ENCODE results near the gene SREBF2. TPM values are rescaled to one million over a fixed set of nuclear protein-coding genes. Genes with fewer than 3 reads are reported as not detected.

The SREBF2 gene
- total and polyA plus RNA-seq, 2 of the 8 experiments (the other 6 are each of a cell fraction or from before 2014, with no cell fraction given), result 125 to 144 TPM

DNA sequence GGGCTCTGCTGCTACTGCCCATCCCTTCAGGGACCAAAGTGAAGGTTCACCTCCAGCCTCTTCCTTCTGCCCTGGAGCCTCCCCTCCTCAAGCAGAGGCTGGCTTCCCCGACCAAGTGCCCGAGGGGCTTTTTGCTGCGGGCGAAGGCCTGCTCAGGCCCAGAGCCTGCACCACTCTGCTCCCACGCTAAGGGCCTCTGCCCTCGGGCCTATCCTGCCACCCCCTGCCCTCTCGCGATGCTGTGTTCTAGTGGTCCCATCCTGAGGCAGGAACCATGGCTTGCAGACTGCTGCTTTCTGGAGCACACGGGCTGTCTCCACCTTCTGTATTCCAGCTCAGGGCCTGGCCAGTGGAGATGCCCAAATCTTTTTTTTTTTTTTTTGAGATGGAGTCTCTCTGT is 102.6 kb downstream of the SREBF2 start:
- 91% methylated on average over 9 of the region's 9 CpGs; no CpG with 5 or more reads in 1 of the 2 experiments for WGBS, 2 experiments (ENCODE audit: extremely low coverage in 1 of 2, insufficient coverage in 1 of 2, insufficient read length in 1 of 2, insufficient replicate concordance in 2 of 2, low coverage in 1 of 2, low lambda C conversion rate in 2 of 2, missing lambda C conversion rate in 1 of 2)
- CTCF ChIA-PET (ENCODE audit: partially characterized antibody), result interaction anchor here (0.7 to 6.3 kb wide), 5 partner anchors 9 to 552 kb away, joined by 3 to 77 read pairs (median 3); partner anchors contain the start of gene TNFRSF13C
- no peak for TF ChIP-seq SP1 (IDR thresholded peaks at IDR 0.05; ENCODE audit: low read depth, low read length)
- TF ChIP-seq TCF12 (IDR thresholded peaks at IDR 0.05; ENCODE audit: low read depth, low read length), result no peak
- TF ChIP-seq CTBP2 (IDR thresholded peaks at IDR 0.05; ENCODE audit: borderline replicate concordance, insufficient read depth, insufficient read length, low read length), result no peak
- TF ChIP-seq YY1 (IDR thresholded peaks at IDR 0.05; ENCODE audit: low read depth, low read length), result no peak
- no peak for TF ChIP-seq KDM4A (IDR thresholded peaks at IDR 0.05; ENCODE audit: low read depth, low read length, severe bottlenecking)
- no peak for TF ChIP-seq EGR1 (IDR thresholded peaks at IDR 0.05; ENCODE audit: borderline replicate concordance, low read depth, low read length)
- no peak for TF ChIP-seq KDM5A (IDR thresholded peaks at IDR 0.05; ENCODE audit: low read length)
- no peak for TF ChIP-seq JUN (IDR thresholded peaks at IDR 0.05; ENCODE audit: low read depth, low read length)
- TF ChIP-seq SIRT6 (IDR thresholded peaks at IDR 0.05; ENCODE audit: low read length), result no peak
- no peak for TF ChIP-seq NRF1 (IDR thresholded peaks at IDR 0.05; ENCODE audit: low read depth, low read length)
- TF ChIP-seq POU5F1 (IDR thresholded peaks at IDR 0.05; ENCODE audit: low read depth, low read length), result no peak
- TF ChIP-seq RBBP5 (IDR thresholded peaks at IDR 0.05; ENCODE audit: borderline replicate concordance, low read depth, low read length), result no peak
- TF ChIP-seq, protein P1, sequence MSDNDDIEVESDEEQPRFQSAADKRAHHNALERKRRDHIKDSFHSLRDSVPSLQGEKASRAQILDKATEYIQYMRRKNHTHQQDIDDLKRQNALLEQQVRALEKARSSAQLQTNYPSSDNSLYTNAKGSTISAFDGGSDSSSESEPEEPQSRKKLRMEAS (IDR thresholded peaks at IDR 0.05), result no peak
- TF ChIP-seq NANOG (IDR thresholded peaks at IDR 0.05; ENCODE audit: insufficient read depth, low read depth, low read length, poor library complexity, severe bottlenecking), result no peak
- TF ChIP-seq GTF2F1 (IDR thresholded peaks at IDR 0.05; ENCODE audit: borderline replicate concordance, low read depth, low read length), result no peak

More for the DNA sequence above, 102.6 kb downstream of the SREBF2 start:
- H3K79me2 ChIP-seq (ENCODE audit: control insufficient read depth in 1 of 2, insufficient read depth in 2 of 2, low read length in 2 of 2), result no peaks in the 10 kb centered on the region
- H3K4me3 ChIP-seq (ENCODE audit: extremely low read depth in 1 of 4, insufficient read depth in 2 of 4, low read depth in 3 of 4, low read length in 4 of 4), result no peak overlapping the region
- H3K18ac ChIP-seq (ENCODE audit: extremely low read depth, low read length), result no peak overlapping the region
- no peaks in the 10 kb centered on the region for H3K9me3 ChIP-seq (ENCODE audit: insufficient read depth in 2 of 2, low read depth in 1 of 2, low read length in 1 of 2)
- H2BK120ac ChIP-seq (replicated peaks; ENCODE audit: low read depth, low read length), result no peak overlapping the region
- DNase-seq (ENCODE audit: low read depth in 1 of 2, low spot score in 2 of 2), result no peak
- H4K5ac ChIP-seq (ENCODE audit: insufficient read length, low read depth, low read length), result no peak overlapping the region
- no peak overlapping the region for H3K4me2 ChIP-seq (ENCODE audit: insufficient read depth in 1 of 2, low read depth in 2 of 2, low read length in 2 of 2)
- POLR2A ChIA-PET (ENCODE audit: partially characterized antibody), result interaction anchor here (0.6 to 3.5 kb wide), 5 partner anchors 9 to 868 kb away, joined by 3 to 17 read pairs (median 7); partner anchors contain the start of genes CENPM and TNFRSF13C
- peaks cover 12 to 22% of the 10 kb centered on the region in 2 experiments for H4K20me1 ChIP-seq (replicated peaks in 1 of 2; ENCODE audit: control insufficient read depth in 1 of 2, insufficient read depth in 2 of 2, low read length in 2 of 2)
- H3K27ac ChIP-seq (ENCODE audit: low read depth, low read length), result no peak overlapping the region
- H3K4me1 ChIP-seq (replicated peaks in 1 of 4; ENCODE audit: control insufficient read depth in 3 of 4, insufficient read depth in 4 of 4, low read length in 3 of 4), result no peaks in the 10 kb centered on the region; a peak in 1 of 7 replicates
- no peak overlapping the region for H3K9ac ChIP-seq (replicated peaks in 1 of 4; ENCODE audit: extremely low read depth in 1 of 4, low read depth in 3 of 4, low read length in 3 of 4)
- H2BK15ac ChIP-seq (ENCODE audit: low read length), result no peak overlapping the region
- no peak overlapping the region for H3K14ac ChIP-seq (ENCODE audit: insufficient read length)
- H3K4ac ChIP-seq (replicated peaks; ENCODE audit: insufficient read length, low read depth, low read length), result no peak overlapping the region
- no peak overlapping the region for H4K91ac ChIP-seq (replicated peaks; ENCODE audit: insufficient read length, low read length)
- no peak overlapping the region for H3K56ac ChIP-seq (replicated peaks; ENCODE audit: insufficient read length, low read depth, low read length)
- no peak overlapping the region for H2BK12ac ChIP-seq (ENCODE audit: low read depth, low read length)
- no peaks in the 10 kb centered on the region; a peak in 2 of 7 replicates for H3K27me3 ChIP-seq (replicated peaks in 1 of 4; ENCODE audit: control insufficient read depth in 3 of 4, extremely low read depth in 1 of 4, insufficient read depth in 3 of 4, low read length in 3 of 4)
- peaks cover 5% of the 10 kb centered on the region for H3K79me1 ChIP-seq (ENCODE audit: low read depth, low read length)
- peaks cover 4 to 22% (median 10%) of the 10 kb centered on the region in 4 experiments; a peak in 7 of 8 replicates for H3K36me3 ChIP-seq (ENCODE audit: control insufficient read depth in 2 of 4, insufficient read depth in 4 of 4, low read length in 3 of 4)
- no peak for FAIRE-seq
- H3K23ac ChIP-seq (ENCODE audit: insufficient read length), result no peak overlapping the region
- no peaks in the 10 kb centered on the region for H3K23me2 ChIP-seq (ENCODE audit: low read depth, low read length)
- no peak overlapping the region for H2BK5ac ChIP-seq (ENCODE audit: low read depth, low read length)
- H4K8ac ChIP-seq (ENCODE audit: extremely low read depth, insufficient read depth, low read length), result no peak overlapping the region
- H2AFZ ChIP-seq (ENCODE audit: low read length), result no peak overlapping the region
- no peak overlapping the region for H2BK20ac ChIP-seq (ENCODE audit: low read length)
- no peak overlapping the region for H2AK5ac ChIP-seq (ENCODE audit: low read depth, low read length)

Measured in H1 (cell line).